ENCODE results near the gene GSTA4.
"Not testable (repeated sequence)": the region's sequence is repeated elsewhere in the genome, so short reads cannot be mapped to it uniquely, and the experiment has no call there.

GRCh38 chr6:53008192-53008687, 13.2 kb upstream of the GSTA4 start:
- not testable (repeated sequence) for TF ChIP-seq FOS (IDR thresholded peaks at IDR 0.05; ENCODE audit: borderline replicate concordance, insufficient read depth, low read length); CTCF (IDR thresholded peaks at IDR 0.05; ENCODE audit: extremely low read depth in 1 of 2, insufficient read depth in 1 of 2, low read depth in 1 of 2, low read length in 2 of 2); JUN (IDR thresholded peaks at IDR 0.05; ENCODE audit: borderline replicate concordance, insufficient read depth, insufficient read length, low read depth); EZH2 (IDR thresholded peaks at IDR 0.05; ENCODE audit: borderline replicate concordance, low read depth, low read length, severe bottlenecking); POLR2A (IDR thresholded peaks at IDR 0.05; ENCODE audit: low read depth, low read length); MAX (IDR thresholded peaks at IDR 0.05; ENCODE audit: insufficient read depth, insufficient read length); GATA2 (IDR thresholded peaks at IDR 0.05; ENCODE audit: insufficient read depth, insufficient read length, low read depth, low read length)

Measured in endothelial cell of umbilical vein (primary cell).